Dedifferentiated amniotic fluid mesenchymal stem cell (primary cell): ENCODE results near the gene CD300LD.
"Not testable (repeated sequence)": the region's sequence is repeated elsewhere in the genome, so short reads cannot be mapped to it uniquely, and the experiment has no call there.

ENCODE experiments used
- DNase-seq: peaks from one replicate; pipeline ENCODE4 v3.0.0-alpha.2; 2016; ENCODE audit errors: extremely low spot score

CD300LD gene

GRCh38 chr17:74592087-74592990 lies at the start of gene CD300LD:
TSS of gene CD300LD (minus strand) at chr17:74592283. CDS start at chr17:74592202, 81 bp downstream.
- no peak for DNase-seq

- no peak for DNase-seq
These were observed 49.3 kb upstream of the CD300LD start for GRCh38 chr17:74641224-74641957.

- DNase-seq: no peak
These were observed 47.6 kb upstream of the CD300LD start for GRCh38 chr17:74639704-74640151.

DNA sequence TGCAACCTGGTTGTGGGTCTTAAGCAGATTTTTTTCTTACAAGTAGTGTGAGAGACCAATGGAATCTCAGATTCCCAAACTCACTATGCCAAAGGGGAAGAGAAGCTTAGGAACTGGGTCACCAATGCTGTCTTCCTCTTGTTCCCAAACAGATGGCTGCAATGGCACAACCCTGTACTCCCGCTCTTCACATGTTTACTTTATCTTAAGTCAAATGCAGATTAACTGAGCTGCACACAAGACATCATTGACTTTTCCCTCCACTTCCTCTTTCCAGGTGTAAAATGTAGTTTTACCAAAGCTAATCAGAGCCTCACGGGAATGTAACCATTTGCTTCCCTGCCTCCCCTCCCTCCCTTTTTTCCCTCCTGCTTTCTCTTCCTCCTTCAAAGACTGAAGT lies 45.8 kb upstream of the CD300LD start:
- DNase-seq: no peak

GRCh38 chr17:74637265-74637664 lies 45.2 kb upstream of the CD300LD start:
- DNase-seq: no peak

DNA sequence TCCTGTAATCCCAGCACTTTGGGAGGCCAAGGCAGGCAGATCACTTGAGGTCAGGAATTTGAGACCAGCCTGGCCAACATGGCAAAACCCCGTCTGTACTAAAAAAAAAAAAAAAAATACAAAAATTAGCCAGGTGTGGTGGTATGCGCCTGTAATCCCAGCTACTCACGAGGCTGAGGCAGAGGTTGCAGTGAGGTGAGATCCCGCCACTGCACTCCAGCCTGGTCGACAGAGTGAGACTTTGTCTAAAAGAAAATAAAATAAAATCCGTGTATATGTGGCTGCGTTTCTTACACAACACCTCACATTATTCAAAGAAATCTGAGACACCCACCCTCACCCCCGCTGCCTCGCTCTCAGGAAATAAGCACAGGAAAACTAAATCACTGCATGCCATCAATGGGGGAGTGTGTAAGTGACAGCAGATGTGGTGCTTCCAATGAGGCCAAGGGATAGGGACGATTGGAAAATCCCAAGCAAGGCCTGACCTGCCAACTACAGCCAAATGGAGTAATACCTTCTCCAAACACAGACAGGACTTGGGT lies 44.5 kb upstream of the CD300LD start:
- DNase-seq: not testable (repeated sequence)

GRCh38 chr17:74635418-74635817 lies 43.3 kb upstream of the CD300LD start:
- no peak for DNase-seq

- DNase-seq: no peak
These were observed 41.2 kb upstream of the CD300LD start for GRCh38 chr17:74633326-74633725.

DNA sequence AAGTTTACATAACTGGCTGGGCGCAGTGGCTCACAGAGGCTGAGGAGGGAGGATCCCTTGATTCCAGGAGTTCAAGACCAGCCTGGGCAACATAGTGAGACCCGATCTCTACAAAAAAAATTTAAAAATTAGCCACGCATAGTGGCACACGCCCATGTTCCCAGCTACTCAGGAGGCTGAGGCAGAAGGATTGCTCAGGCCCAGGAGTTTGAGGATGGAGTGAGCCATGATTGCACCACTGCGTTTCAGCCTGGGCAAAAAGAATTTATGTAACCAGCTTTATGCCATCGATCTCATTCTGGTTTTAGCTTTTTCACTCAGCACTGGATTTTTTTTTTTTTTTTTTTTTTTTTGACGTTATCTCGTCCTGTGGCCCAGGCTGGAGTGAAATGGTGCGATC lies 40.5 kb upstream of the CD300LD start:
- DNase-seq: no peak

- no peak for DNase-seq
These were observed 39.7 kb upstream of the CD300LD start for GRCh38 chr17:74631468-74632450.

DNA sequence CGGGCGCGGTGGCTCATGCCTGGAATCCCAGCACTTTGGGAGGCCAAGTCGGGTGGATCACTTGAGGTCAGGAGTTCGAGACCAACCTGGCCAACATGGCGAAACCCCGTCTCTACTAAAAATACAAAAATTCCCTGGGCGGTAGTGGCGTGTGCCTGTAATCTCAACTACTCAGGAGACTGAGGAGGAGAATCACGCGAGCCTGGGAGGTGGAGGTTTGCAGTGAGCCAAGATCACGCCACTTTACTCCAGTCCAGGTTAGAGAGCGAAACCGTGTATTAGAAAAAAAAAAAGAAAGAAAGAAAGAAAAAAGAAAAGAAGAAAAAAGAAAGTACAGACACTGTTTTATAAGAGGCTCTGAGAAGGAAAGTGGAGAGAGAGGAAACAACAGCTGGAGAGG lies 38.2 kb upstream of the CD300LD start:
- DNase-seq: not testable (repeated sequence)

- DNase-seq: no peak
These were observed 33.6 kb upstream of the CD300LD start for GRCh38 chr17:74625661-74626060.

DNA sequence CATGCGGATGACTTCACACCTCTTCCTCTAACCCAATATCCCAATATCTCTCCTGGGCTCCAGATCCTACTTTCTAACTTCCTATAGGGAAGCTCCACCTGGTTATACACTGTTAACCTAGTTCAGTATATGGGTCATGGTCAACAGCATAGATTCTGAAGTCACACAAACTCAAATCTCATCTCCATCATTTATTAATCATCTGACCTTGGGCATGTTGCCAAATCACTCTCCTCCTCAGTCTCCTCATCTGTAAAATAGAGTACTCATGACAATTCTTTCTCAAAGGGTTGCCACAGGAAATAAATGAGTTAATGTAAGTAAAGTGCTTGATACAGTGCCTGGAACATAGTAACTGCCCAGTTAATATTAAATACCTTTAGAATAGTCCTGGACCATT lies 32.0 kb upstream of the CD300LD start:
- no peak for DNase-seq

- DNase-seq: no peak
These were observed 31.6 kb upstream of the CD300LD start, which contains the start of gene CD300E for GRCh38 chr17:74623693-74624093. TSS of gene CD300E (minus strand) at chr17:74623738. CDS start at chr17:74623621, 117 bp downstream.

DNA sequence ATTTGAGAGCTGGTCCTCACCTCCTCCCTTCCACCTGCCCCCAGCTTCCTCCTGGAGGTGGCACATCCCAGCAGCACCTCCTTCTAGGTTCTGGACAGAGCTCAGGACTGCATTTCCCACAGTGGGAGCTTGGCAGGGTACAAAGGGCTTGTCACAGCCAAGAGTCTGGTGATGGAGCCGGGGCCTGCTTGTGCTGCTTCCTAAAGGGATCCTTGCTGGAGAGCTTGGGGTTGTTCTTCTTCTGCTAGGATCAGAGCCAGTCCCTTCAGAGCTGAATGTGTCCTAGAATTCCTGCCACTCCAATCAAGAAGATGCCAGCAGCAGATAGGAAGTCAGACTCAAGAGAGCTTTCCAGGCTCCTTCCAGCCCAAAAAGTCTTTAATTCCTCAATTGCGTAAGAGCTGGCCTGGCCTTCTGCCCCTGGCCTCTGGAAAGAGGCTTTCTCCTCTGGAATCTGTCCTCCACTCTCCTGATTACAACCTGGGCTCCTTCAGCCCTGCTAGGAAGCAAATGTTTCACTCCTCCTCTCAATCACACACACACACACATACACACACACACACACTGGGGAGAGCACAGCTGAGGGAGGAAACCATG lies 27.1 kb upstream of the CD300LD start:
- DNase-seq: no peak

GRCh38 chr17:74618451-74618850 lies 26.4 kb upstream of the CD300LD start:
- DNase-seq: no peak

- DNase-seq: no peak
These were observed 24.6 kb upstream of the CD300LD start for GRCh38 chr17:74616696-74617095.

DNA sequence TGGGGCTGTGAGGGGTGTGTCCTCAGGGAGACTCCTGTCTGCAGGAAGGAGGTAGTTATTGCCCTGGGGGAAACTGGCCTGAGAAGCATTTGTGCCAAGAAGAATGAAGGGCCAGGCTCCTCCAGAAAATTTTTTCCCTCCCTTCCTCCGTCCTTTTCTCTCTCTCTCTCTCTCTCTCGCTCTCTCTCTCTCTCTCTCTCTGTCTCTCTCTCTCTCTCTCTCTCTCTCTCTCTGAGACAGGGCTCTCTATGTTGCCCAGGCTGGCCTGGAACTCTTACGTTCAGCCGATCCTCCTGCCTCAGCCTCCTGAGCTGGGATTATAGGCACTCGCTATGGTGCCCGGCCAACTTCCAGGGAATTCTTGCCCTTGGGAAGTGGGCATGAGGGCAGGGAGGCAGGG lies 20.0 kb upstream of the CD300LD start:
- no peak for DNase-seq

- no peak for DNase-seq
These were observed 18.0 kb upstream of the CD300LD start for GRCh38 chr17:74610108-74610507.

- DNase-seq: no peak
These were observed 16.4 kb upstream of the CD300LD start for GRCh38 chr17:74608511-74608910.

GRCh38 chr17:74607221-74607620 lies 15.1 kb upstream of the CD300LD start:
- no peak for DNase-seq
